OCI-LY3 (cell line): ENCODE results near the gene SERHL2.

Experiments used
- H2AFZ ChIP-seq: fragments of 200-600, 300-600 bp; shearing (Covaris generic); 2 replicates; pipeline ENCODE4 v1.6.0; 2014; ENCODE audit warnings: antibody characterized with exemption, low read depth, low read length
- H3K27ac ChIP-seq: fragments of 200-600, 300-600 bp; sonication (generic); 2 replicates; pipeline ENCODE4 v1.5.1; 2014; ENCODE audit warnings: mild to moderate bottlenecking, low read length, moderate library complexity, mixed read lengths
- H3K27me3 ChIP-seq: fragments of 200-600, 300-600 bp; sonication (generic); 2 replicates; pipeline ENCODE4 v1.6.1; 2014; ENCODE audit warnings: low read depth, low read length, mixed read lengths
- H3K36me3 ChIP-seq: fragments of 200-600, 300-600 bp; sonication (generic); replicated peaks from 2 replicates; pipeline ENCODE3; 2014; ENCODE audit warnings: low read depth, low read length, mixed read lengths
- H3K4me1 ChIP-seq: fragments of 300-600, 200-600 bp; sonication (generic); 2 replicates; pipeline ENCODE4 v1.6.1; 2014; ENCODE audit warnings: low read length, mixed read lengths
- H3K4me2 ChIP-seq: fragments of 200-600, 300-600 bp; sonication (generic); 2 replicates; pipeline ENCODE4 v1.6.1; 2014; ENCODE audit warnings: low read length, mixed read lengths
- H3K4me3 ChIP-seq: fragments of 300-600, 200-600 bp; sonication (generic); 2 replicates; pipeline ENCODE4 v1.5.1; 2014; ENCODE audit warnings: antibody characterized with exemption, mild to moderate bottlenecking, low read length, moderate library complexity
- H3K79me2 ChIP-seq: fragments of 300-600, 200-600 bp; shearing (Covaris generic); 2 replicates; pipeline ENCODE4 v1.6.1; 2014; ENCODE audit warnings: mild to moderate bottlenecking, low read length, mixed read lengths
- H3K9ac ChIP-seq: fragments of 300-600, 200-600 bp; shearing (Covaris generic); 2 replicates; pipeline ENCODE4 v1.6.0; 2014; ENCODE audit warnings: mild to moderate bottlenecking, low read length, moderate library complexity
- H3K9me3 ChIP-seq: fragments of 200-600, 300-600 bp; shearing (Covaris generic); 2 replicates; pipeline ENCODE4 v1.6.1; 2014; ENCODE audit warnings: low read length, mixed read lengths; ENCODE audit not compliant: insufficient read depth
- H4K20me1 ChIP-seq: fragments of 200-600, 300-600 bp; sonication (generic); 2 replicates; pipeline ENCODE4 v1.6.1; 2016; ENCODE audit warnings: low read length, mixed read lengths; ENCODE audit not compliant: insufficient read depth
- CTCF ChIP-seq: fragments of 200-600, 300-600 bp; sonication (generic); IDR thresholded peaks from 2 replicates; pipeline ENCODE4 v1.5.1; 2014; ENCODE audit warnings: antibody characterized with exemption, low read length, low read depth
- EZH2phosphoT487 ChIP-seq: fragments of 200-600 bp; shearing (Covaris generic); IDR thresholded peaks from 2 replicates; pipeline ENCODE4 v1.6.1; 2018; ENCODE audit warnings: antibody characterized with exemption, mixed run types, low read depth

Gene SERHL2

GRCh38 chr22:42596863-42597530, 43.2 kb downstream of the SERHL2 start:
- H3K4me2 ChIP-seq: no peak overlapping the region
- TF ChIP-seq CTCF (no peak), EZH2phosphoT487 (no peak)
- peaks cover 29% of the 10 kb centered on the region for H3K79me2 ChIP-seq
- no peaks in the 10 kb centered on the region for H3K9me3 ChIP-seq
- H2AFZ ChIP-seq: no peak overlapping the region
- no peak overlapping the region for H3K27ac ChIP-seq
- H3K4me3 ChIP-seq: no peak overlapping the region
- H3K36me3 ChIP-seq: peaks cover 66% of the 10 kb centered on the region
- peaks cover 20% of the 10 kb centered on the region for H4K20me1 ChIP-seq
- no peak overlapping the region for H3K9ac ChIP-seq
- H3K4me1 ChIP-seq: no peaks in the 10 kb centered on the region
- no peaks in the 10 kb centered on the region for H3K27me3 ChIP-seq

- peaks cover 79% of the 10 kb centered on the region for H3K79me2 ChIP-seq
- H3K4me2 ChIP-seq: no peak overlapping the region
- peaks cover 58% of the 10 kb centered on the region for H4K20me1 ChIP-seq
Measured at GRCh38 chr22:42601879-42602465, 48.2 kb downstream of the SERHL2 start.

GRCh38 chr22:42602470-42602869, 48.7 kb downstream of the SERHL2 start:
- Histone ChIP-seq H3K4me1 (no peaks in the 10 kb centered on the region), H2AFZ (no peak overlapping the region), H3K4me2 (no peak overlapping the region), H3K36me3 (peaks cover 57% of the 10 kb centered on the region), H3K4me3 (no peak overlapping the region), H3K9me3 (no peaks in the 10 kb centered on the region), H4K20me1 (peaks cover 53% of the 10 kb centered on the region), H3K79me2 (peaks cover 80% of the 10 kb centered on the region), H3K27me3 (no peaks in the 10 kb centered on the region), H3K27ac (no peak overlapping the region), H3K9ac (no peak overlapping the region)
- TF ChIP-seq CTCF (no peak), EZH2phosphoT487 (no peak)

More at GRCh38 chr22:42601879-42602465, 48.2 kb downstream of the SERHL2 start:
- Histone ChIP-seq H3K4me1 (no peaks in the 10 kb centered on the region), H3K9me3 (no peaks in the 10 kb centered on the region), H3K4me3 (no peak overlapping the region), H2AFZ (no peak overlapping the region), H3K27me3 (no peaks in the 10 kb centered on the region), H3K36me3 (peaks cover 62% of the 10 kb centered on the region), H3K9ac (no peak overlapping the region), H3K27ac (no peak overlapping the region)
- TF ChIP-seq EZH2phosphoT487 (no peak), CTCF (no peak)

GRCh38 chr22:42603427-42603826, 49.7 kb downstream of the SERHL2 start:
- TF ChIP-seq EZH2phosphoT487 (no peak), CTCF (no peak)
- Histone ChIP-seq H3K36me3 (peaks cover 59% of the 10 kb centered on the region), H3K79me2 (peaks cover 88% of the 10 kb centered on the region), H4K20me1 (peaks cover 53% of the 10 kb centered on the region), H3K9me3 (no peaks in the 10 kb centered on the region), H2AFZ (no peak overlapping the region), H3K27me3 (no peaks in the 10 kb centered on the region), H3K27ac (no peak overlapping the region), H3K4me1 (no peaks in the 10 kb centered on the region), H3K4me2 (no peak overlapping the region), H3K9ac (no peak overlapping the region), H3K4me3 (no peak overlapping the region)
